NCI-H510A treated with DMSO at 0.1 percent for 48 hours (cell line): ENCODE results near the gene AMIGO3.
"Not testable (repeated sequence)": the region's sequence is repeated elsewhere in the genome, so short reads cannot be mapped to it uniquely, and the experiment has no call there.

Source experiments
- DNase-seq: peaks from one replicate; lab custom pipeline; 2025; lab: John Stamatoyannopoulos, UW

Gene AMIGO3

DNA sequence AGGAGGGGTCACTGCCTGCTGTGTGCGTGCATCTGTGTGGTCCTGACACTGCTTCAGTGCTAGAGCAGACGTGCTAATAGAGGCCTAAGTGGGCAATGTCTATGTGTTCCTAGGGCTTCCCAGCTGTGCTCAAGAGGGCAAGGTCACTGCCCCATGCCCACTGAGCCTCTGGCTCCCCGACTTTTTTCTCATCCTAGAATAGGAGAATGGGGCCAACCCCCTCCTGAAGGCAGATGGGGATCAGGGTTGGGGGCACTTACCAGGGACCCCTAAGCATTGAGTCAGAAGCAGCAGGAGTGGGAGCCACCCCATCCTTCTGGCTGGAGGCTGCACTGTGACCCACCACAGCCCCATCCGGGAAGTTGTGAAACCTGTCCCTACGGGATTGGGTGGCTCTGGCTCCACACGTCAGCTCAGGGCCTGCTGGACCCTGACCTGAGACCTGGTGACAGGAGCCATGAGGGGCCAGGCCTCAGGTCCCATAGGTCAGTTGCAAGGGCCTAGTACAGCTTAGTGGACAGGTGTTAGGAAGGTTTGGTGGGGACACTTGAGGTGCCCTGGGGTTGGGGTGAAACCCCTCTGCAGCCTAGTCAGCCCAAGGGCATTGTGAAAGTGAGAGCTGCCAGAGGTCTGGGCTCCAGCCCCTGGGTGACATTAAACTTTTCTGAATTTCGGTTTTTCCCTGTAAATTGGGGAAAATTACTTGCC lies 31.0 kb downstream of the AMIGO3 start:
- DNase-seq, result not testable (repeated sequence)

DNA sequence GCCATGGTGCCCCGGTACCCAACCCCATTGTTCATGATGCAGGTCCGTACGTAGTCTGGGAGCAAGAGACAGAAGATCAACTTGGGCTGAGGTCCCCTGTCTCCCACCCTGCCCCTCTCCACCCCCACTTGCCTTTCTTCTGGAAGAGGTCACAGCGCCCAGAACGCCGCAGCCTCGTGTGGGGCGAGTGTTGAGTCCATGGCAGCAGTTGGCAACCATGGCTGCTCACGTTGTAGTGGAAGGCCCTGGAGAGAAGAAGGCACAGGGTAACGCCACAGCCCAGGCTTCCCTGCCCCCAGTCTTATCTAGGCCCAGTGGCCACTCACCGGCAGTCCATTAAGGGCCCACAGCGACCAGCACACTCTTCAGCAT lies 32.1 kb downstream of the AMIGO3 start:
- DNase-seq, result not testable (repeated sequence)

DNA sequence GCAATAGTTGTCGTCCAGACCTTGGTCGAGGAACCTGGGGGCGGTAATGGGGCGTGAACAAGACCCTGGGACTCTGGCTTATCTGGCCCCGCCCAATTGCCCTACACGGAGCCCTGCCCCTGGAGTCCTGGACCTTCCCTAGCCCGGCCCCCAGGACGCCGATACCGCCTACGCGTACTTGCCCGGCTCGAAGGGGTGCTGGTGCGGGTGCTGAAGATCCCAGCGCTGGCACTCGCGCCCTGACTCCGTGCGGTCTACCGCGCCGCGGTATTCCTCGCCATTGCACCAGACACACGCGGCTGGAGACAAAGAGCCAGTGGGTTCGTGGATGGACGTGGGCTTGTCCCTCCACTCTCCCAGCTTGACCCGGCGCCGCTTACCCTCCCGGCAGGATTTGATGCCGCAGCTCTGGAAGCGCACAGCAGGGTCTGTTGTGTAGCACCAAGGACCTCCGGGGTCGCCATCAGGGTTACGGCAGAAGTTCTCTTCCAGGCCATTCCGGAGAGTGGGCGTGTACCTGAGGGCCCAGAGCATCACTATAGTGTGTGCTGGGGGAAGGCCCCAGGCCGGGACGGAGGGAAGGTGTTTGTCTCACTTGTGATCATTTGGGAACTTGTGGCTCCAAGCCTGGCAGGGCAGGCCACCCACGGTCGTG lies 32.6 kb downstream of the AMIGO3 start:
- not testable (repeated sequence) for DNase-seq

DNA sequence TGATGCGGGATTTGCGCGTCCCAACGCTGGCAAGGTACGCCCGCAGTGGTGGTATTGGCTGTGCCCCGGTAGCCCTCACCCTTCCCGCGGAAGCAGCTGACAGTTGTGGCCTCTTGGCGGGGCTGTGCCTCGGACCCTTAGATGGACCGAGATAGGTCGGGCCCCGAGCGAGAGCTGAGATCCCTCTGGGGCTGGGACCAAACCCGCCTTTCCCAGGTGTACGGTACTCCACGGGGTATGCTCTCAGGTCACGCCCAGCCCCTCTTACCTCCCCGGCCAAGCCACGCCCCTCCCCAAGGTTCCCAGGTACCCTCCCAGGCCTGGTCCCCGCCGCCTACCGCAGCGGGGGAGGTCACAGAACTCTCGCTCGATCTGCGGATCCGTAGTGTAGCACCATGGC lies 33.1 kb downstream of the AMIGO3 start:
- not testable (repeated sequence) for DNase-seq

DNA sequence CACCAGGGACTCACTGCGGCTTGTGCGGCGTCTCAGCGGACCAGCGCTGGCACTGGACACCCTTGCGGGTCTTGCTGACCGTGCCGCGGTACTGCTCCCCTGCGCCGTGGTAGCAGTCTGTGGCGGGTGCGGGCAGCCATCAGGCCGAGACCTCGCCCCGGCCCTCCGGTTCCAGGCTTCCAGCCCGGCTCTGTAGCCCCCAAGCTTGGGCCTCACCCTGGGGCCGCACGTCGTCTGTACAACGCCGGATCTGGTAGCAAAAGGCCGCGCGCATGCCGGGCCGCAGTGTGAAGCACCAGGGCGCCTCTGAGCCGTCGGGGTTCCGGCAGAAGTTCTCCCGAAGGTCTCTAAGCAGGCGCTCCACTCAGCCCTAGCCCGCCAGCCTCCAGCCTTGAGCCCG lies 33.6 kb downstream of the AMIGO3 start:
- not testable (repeated sequence) for DNase-seq

DNA sequence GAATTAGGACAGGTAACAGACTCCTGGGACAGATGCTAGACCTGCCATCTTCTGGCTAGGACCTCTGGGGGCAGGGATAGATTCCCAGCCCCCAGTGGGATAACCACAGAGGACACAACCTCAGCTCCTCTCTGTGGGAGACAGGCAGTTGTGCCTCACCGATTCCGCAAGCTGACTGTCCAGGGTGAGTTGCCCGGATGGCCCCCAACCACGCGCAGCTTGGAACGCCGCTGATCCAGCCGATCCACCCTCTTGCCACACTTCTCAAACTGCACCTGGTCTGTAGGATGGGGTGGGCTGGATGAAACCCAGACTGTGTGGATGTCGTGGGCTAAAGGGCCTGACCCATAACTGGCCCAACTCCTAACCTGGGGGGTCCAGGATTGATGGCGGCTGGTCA lies 34.4 kb downstream of the AMIGO3 start:
- DNase-seq, result not testable (repeated sequence)

DNA sequence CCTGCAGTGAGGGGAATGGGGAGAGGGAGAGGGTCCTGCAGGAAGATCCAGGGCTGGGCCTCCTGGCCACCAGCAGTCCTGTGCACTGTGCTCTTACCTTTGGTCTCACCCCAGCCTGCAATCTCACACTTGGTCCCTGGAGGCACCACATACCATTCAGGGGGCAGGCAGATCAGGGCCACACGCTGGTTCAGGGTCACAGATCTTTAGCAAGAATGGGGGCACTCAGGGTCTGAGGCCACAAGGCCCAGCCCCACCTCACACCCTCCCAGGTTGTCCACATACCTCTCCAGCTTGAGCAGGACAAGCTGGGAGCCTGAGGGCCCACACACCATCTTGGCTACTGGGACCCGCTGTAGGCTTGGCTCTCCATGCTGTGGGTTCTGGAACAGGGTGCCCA lies 35.0 kb downstream of the AMIGO3 start:
- not testable (repeated sequence) for DNase-seq

DNA sequence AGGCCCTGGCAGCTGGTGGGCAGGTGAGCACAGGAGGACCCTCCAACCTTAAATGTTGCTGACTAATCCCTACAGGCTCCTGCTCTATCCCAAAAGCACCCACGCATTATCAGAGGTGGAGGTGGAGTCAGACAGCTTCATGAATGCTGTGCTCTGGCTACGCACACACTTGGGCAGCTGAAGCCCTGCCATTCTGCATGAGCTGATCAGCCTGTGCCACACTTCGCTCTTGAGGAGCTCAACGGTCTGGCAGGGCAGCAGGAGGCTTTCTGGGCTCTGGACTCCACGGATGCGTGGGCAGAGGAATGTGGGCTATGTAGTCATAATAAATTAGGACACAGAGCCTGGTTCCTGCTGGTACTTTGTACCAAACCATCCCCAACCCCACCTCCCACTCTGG lies 36.3 kb downstream of the AMIGO3 start:
- no peak for DNase-seq

DNA sequence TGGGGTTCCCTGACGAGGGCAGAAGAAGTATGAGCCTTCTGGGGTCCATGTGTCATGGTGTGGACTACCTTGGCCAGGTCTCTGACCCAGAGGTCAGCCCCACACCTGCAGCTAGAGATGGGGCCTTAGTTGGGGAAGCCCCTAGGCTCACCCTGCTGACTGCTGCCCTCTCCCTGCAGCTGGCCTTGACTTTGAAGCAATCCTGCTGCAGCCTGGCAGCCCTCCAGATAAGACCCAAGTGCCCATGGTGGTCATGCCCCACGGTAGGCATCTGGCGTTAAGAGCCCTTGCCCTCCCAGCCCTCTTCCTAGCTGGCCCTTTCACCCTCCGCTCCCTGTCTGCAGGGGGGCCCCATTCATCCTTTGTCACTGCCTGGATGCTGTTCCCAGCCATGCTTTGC lies 37.9 kb downstream of the AMIGO3 start:
- DNase-seq, result no peak

DNA sequence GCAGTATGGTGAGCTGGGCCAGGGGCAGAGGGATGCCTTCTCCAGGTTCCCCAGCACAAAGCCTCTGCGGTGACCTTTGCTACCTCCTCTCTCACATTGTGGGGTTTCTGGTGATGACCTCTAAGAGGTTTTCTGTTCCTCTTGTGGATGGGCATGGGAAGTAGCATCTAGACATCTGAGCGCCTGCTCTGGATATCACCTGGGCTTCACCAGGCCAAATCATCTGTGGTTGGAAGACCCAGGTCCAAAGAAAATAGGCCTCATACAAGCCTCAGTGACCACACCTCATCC lies 38.3 kb downstream of the AMIGO3 start:
- DNase-seq, result no peak

DNA sequence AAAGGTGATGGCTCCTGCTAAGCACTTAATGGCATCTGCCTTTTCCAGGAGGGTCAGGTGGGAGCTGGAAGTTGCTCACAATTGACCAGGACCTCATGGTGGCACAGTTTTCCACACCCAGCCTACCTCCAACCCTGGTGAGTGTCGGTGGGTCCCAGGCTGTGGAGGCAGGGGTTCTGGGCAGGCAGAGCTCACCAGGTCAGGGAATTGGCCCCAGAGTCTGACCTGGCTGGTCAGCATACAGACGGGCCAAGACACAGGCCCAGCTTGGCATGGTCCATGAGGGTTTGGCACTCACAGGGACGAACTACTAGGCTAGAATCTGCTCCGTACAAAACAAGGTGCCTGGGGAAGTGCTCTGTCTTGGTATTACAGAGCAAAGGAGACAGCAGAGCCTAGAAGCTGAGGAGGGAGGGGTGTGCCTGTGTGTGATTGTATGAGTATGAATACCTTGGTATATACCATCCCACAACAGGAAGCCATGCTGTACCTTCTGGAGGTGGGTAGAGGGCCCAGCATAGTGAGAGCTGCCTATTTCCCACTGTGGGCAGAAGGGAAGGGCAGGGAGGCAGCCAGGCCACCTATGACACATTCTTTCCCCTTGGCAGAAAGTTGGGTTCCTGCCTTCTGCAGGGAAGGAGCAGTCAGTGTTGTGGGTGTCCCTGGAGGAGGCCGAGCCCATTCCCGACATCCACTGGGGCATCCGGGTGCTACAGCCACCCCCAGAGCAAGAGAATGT lies 38.8 kb downstream of the AMIGO3 start:
- DNase-seq, result no peak

DNA sequence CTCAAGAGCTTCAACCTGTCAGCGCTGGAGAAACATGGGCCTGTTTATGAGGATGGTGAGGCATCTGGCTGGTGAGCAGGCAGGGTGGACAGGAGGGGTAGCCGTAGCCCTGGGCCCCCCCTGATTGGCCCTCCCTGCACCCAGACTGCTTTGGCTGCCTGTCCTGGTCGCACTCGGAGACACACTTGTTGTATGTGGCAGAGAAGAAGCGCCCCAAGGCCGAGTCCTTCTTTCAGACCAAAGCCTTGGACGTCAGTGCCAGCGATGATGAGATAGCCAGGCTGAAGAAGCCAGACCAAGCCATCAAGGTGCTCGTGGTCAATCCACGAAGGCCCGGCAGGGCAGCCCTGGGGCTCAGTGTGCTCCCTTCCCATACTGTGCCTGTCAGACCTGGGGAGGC lies 43.6 kb downstream of the AMIGO3 start:
- DNase-seq, result no peak

DNA sequence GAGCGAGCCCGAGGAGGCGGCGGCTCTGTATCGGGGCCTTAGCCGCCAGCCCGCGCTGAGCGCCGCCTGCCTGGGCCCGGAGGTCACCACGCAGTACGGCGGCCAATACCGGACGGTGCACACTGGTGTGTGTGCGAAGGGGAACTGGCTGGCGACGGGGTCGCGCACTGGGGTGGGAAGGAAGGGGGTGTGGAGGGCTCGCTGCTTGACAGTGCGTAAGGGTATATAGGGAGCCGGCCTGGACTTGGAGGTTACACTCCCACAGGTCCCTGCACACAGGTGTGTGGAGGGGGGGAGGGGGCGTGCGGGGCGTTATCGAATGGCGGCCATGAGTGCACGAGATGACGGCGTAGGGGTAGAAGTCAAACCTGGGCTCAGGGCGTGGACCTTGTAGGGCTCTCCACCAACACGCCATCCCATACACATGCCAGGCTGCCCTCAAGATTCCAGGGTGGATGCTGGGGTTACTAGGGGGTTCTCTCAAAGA lies 44.9 kb downstream of the AMIGO3 start:
- no peak for DNase-seq

DNA sequence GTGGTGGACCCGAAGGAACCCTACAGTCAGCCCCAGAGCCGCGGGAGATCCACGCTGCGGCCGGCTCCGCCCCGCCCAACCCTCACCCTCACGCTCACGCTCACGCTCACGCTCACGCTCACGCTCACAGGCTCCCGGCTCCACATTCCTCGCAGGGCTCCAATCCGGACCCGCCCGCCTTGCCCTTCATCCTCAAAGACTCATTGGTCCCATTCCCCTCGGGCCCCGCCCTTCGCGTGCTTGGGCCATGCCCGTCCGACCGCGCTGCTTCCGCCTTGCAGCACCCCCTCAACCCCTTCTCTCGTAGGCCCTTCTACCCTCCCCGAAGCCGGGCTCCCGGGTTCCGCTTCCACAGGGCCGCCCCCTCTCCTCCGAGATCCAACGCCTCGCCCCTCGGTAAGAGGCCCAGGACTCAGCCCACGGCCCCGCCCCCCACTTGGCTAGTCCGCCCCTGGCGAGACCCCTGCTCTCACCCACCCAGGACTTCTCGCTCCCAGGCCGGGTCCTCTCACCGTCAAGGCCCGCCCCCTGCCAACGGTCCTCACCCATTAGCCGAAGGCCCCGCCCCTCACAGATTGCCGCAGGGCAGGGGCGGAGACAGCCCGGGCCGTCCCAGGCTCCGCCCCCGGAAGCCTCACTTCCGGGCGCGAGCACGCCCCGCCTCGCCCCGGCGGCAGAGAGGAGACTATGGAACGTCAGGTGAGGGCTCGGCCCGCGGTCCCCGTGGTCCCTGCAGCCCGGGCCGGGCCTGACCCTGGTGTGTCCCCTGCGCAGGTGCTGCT lies 45.6 kb downstream of the AMIGO3 start, which contains the start of gene APEH:
Gene APEH, plus strand, starts transcription at position 637 of the 782 bp plus-strand sequence. Its CDS starts 51 bp downstream, at position 688.
- no peak for DNase-seq

DNA sequence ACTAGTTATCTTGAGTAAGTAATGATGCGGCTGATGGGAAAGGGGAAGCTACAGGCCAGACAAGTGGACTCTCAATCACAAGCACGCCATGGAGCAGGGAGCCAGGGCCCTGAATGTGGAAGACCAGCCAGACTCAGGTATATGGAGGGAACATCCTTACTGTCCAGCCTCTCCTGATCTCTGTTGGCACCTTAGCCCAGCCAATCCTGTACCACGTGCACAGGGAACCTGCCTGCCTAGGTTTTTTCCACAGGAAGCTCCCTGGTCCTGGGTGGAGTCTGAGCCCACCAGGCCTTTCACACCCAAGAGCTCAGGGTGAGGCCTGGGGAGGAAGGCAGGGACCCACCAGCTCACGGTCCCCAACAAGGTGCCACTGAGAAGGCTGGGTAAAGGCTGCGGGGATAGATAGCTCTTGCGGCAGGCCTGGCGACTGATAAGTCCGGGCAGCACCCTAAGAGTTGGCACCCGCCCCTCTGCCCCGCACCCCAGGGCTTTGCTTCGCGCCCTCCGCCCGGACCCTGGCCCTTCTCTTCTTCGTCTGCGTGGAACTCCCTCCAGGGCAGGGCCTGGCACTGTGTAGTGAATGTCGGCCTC lies 46.3 kb downstream of the AMIGO3 start:
- DNase-seq, result no peak

DNA sequence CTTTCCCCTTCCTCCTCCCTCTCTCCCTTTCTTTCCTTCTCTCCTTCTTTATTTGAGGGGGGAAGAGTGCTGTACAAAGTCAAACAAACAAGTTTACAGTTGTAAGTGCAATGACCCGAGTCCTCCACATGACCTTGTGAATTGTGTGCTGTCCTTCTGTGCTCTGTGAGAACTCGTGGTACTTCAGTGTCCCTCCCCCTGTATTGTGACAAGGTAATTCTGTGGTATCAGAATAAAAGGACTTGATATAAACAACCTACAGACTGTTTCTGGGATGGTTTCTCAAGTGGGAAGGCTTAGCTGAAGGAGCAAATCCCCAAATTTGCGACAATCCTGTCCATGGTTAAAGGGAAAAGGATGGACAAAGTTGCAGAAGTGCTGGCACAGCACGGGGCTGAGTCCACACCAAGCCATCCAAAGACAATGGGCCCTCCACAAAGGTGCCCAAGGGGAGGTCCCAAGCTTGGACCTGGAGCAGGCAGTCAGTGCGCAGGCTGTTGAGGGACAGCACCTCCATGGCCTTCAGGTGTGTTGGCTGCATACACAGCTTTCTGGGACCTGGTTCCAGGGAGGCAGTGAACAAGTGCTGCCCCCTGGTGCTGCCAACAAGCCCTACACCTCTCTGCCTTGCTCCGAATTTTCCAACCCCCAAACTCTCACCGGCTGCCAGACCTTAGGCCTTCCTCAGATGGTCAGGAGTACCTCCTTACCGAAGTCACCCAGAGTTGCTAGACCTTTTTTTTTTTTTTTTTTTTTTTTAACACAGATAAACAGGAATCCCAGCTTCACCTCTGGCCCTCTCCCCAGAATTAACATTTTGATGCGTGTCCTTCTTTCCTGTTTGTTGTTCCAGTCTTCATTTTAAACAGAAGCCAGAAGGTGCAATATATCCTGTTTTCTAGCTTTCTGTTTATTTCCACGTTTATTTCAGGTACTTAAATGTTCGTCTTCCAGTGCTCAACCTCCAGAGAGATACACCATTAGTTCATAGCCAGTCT lies 47.9 kb downstream of the AMIGO3 start:
- no peak for DNase-seq

DNA sequence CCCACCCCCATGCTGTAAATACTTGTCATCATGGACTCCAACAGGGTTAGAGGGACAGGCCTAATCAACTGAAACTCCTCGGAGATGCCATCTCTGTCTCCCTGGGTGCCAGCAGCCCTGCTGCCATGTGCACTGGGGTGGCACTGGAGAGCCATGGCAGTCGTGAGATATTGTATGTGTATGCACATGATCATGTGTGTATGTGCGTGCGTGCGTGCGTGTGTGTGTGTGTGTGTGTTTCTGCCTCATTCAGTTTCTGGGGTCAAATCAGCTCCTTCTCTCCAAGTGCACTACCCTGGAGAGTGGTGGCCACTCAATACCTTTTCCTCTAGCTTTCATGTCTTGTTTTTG lies 48.6 kb downstream of the AMIGO3 start:
- no peak for DNase-seq

DNA sequence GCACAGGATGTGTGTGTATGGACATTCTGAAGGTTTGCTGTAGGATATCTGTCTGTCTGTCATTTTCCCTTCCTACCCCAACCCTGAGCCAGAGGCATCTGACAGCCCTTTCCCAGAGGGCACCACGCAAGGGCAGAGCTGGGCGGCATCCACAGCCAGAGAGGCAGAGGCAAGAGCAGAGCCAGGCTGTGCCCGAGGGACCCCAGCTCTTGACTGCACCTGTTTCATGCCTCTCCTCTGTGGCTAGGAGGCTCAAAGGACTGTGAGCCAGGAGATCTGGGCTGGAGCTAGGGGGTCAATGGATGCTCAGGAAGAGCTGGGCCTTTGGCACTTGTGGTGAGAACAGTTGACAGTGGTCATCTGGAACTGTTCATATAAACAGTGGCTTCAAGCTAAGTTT lies 50.1 kb downstream of the AMIGO3 start:
- no peak for DNase-seq

DNA sequence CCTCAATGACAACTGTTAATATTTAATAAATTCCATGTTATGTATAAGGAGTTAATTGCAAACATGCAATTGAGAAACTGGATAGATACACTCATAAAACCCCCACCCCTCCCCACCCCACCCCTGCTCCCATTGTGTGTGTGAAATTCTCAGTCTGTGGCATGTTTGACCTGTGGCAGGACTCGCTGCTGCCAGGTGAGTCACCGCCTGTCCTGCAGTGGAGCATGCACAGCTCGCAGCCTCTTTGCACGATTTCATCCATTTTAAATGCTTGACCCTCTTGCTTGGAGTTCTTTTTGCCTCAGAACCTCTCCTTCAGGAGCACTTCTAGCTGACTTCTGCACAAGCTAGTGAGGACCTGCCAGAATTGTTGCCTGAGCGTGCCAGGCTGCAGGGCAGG lies 50.6 kb downstream of the AMIGO3 start:
- no peak for DNase-seq

DNA sequence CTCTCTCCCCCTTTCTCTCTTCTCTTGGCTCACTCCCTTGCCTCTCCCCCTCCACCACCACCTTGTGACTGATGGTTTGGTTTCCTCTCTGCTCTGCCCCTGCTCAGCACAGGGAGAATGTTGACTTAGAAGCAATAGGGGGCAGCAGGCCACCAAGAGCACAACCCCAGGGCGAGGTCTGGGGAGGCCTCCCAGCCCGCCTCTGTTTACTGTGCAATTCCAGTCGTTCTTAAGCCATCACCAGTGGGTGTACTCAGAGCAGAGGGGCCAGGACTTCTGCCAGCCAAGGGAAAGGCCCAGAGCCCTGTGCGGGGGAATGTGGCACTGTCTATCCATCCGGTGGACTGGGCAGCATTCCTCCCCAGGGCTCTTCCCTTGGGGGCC lies 51.1 kb downstream of the AMIGO3 start:
- no peak for DNase-seq
